Keratinocyte (primary cell): ENCODE results near the gene SHISA8. TPM values are rescaled to one million over a fixed set of nuclear protein-coding genes. Genes with fewer than 3 reads are reported as not detected.

ENCODE experiments used
- DNase-seq: peaks from one replicate; pipeline ENCODE4 v3.0.0-alpha.2; 2011; ENCODE audit warnings: low read depth, missing footprints, low spot score
- FAIRE-seq: peaks from 2 replicates; lab custom pipeline; 2011; peaks lifted over from hg19 to GRCh38; lab: Jason Lieb, UNC
- H2AFZ ChIP-seq: 2 replicates; pipeline ENCODE4 v1.6.0; 2012; ENCODE audit warnings: low read length, control low read depth, inconsistent platforms; ENCODE audit not compliant: control insufficient read depth
- H3K27ac ChIP-seq: 2 replicates; pipeline ENCODE4 v1.5.1; 2011; ENCODE audit warnings: low read length; ENCODE audit not compliant: control insufficient read depth, insufficient read depth
- H3K27me3 ChIP-seq: 3 replicates; pipeline ENCODE4 v1.6.0; 2011; ENCODE audit warnings: low read length; ENCODE audit not compliant: control insufficient read depth, insufficient read depth; ENCODE audit errors: extremely low read depth
- H3K36me3 ChIP-seq, 2 experiments: 2 replicates in 1 of 2; 3 replicates in 1 of 2; pipeline ENCODE4 v1.5.1; 2011; ENCODE audit warnings: low read length in 2 of 2, mild to moderate bottlenecking in 1 of 2; ENCODE audit not compliant: control insufficient read depth in 2 of 2, insufficient read depth in 2 of 2; ENCODE audit errors: extremely low read depth in 1 of 2
- H3K4me1 ChIP-seq: 3 replicates; pipeline ENCODE4 v1.5.1; 2011; ENCODE audit warnings: low read length; ENCODE audit not compliant: control insufficient read depth, insufficient read depth; ENCODE audit errors: extremely low read depth
- H3K4me2 ChIP-seq: 3 replicates; pipeline ENCODE4 v1.6.0; 2011; ENCODE audit warnings: low read depth, low read length; ENCODE audit not compliant: control insufficient read depth, insufficient read depth; ENCODE audit errors: extremely low read depth
- H3K4me3 ChIP-seq, 3 experiments: fragments of 200-600 bp in 1 of 3; sonication (generic) in 1 of 3; 2 replicates in 2 of 3; 3 replicates in 1 of 3; pipeline ENCODE4 v1.5.1; 2011 to 2016; ENCODE audit warnings: low read length in 3 of 3, mild to moderate bottlenecking in 3 of 3, control low read depth in 2 of 3, inconsistent platforms in 1 of 3, low read depth in 1 of 3, mixed read lengths in 1 of 3, mixed run types in 1 of 3, moderate library complexity in 1 of 3; ENCODE audit not compliant: control insufficient read depth in 2 of 3, insufficient read depth in 2 of 3; ENCODE audit errors: extremely low read depth in 1 of 3
- H3K79me2 ChIP-seq: 2 replicates; pipeline ENCODE4 v1.6.0; 2012; ENCODE audit warnings: low read length; ENCODE audit not compliant: control insufficient read depth, insufficient read depth
- H3K9ac ChIP-seq: 3 replicates; pipeline ENCODE4 v1.6.0; 2011; ENCODE audit warnings: low read length; ENCODE audit not compliant: control insufficient read depth, insufficient read depth; ENCODE audit errors: extremely low read depth
- H3K9me1 ChIP-seq: 3 replicates; pipeline ENCODE4 v1.6.0; 2011; ENCODE audit warnings: low read length; ENCODE audit not compliant: control insufficient read depth, insufficient read depth; ENCODE audit errors: extremely low read depth
- H3K9me3 ChIP-seq: 2 replicates; pipeline ENCODE4 v1.5.1; 2012; ENCODE audit warnings: low read depth, low read length; ENCODE audit not compliant: control insufficient read depth
- H4K20me1 ChIP-seq: 3 replicates; pipeline ENCODE4 v1.6.0; 2011; ENCODE audit warnings: low read length; ENCODE audit not compliant: control insufficient read depth, insufficient read depth; ENCODE audit errors: extremely low read depth
- EZH2 ChIP-seq: IDR thresholded peaks from one replicate; pipeline ENCODE4 v1.6.1; 2012; ENCODE audit warnings: inconsistent platforms, mild to moderate bottlenecking, low read length, moderate library complexity
- dilution Hi-C: fragments of 300-500 bp; cut with MboI; formaldehyde crosslinking; loops from one replicate; pipeline ENCODE4 v1.7.0; 2020; ENCODE audit warnings: low sequenced_read_pairs; ENCODE audit not compliant: extremely low pct_ligation_motif_present
- polyA plus RNA-seq, 5 experiments: library from polyadenylated mRNA; depleted of rRNA in 3 of 5; stranded (reverse) in 3 of 5; stranded (forward) in 1 of 5; unstranded in 1 of 5; fragments of >200 nt; gene quantifications; 1 replicate in 1 of 5; 2 replicates in 3 of 5; 3 replicates in 1 of 5; pipeline versions ENCODE4 v1.2.1 to v1.2.3, GENCODE V29; 2011 to 2012; ENCODE audit warnings: missing spikeins in 2 of 5, low read depth in 1 of 5, low replicate concordance in 1 of 5
- TF ChIP-seq, protein P1 (sequence below), 3 experiments: IDR thresholded peaks in 1 of 3; conservative IDR thresholded peaks in 1 of 3; optimal IDR thresholded peaks in 1 of 3; 2 replicates in 2 of 3; 3 replicates in 1 of 3; pipeline versions ENCODE3 to v1.5.1; 2011; ENCODE audit warnings: low read length in 3 of 3, mild to moderate bottlenecking in 3 of 3, moderate library complexity in 2 of 3, control low read depth in 1 of 3, inconsistent platforms in 1 of 3; ENCODE audit not compliant: insufficient read depth in 2 of 3; ENCODE audit errors: extremely low read depth in 1 of 3

Gene SHISA8
- polyA plus RNA-seq, 1 donor (not counting 4 experiments of a cell fraction or from before 2014, with no cell fraction given): not detected

DNA sequence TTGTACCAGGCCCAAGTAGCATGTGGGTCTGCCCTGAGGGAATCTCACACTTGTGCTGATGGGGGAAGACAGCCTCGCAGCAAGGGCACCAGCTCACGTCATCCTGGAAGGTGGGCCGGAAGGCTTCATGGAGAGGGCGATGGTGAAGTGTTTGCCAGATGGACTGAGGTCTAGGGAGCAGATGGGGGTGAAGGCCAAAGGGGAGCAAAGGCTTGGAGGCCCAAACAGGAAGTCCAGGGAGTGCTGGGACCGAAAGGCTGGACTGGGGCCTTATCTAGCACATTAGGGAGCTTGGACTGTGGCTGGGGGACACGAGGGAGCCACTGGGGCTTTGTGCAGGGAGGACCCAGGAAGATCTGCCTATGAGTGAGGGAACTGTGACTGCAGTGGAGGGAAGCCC lies 12.9 kb upstream of the SHISA8 start:
- no peak for TF ChIP-seq EZH2
- TF ChIP-seq, protein P1, sequence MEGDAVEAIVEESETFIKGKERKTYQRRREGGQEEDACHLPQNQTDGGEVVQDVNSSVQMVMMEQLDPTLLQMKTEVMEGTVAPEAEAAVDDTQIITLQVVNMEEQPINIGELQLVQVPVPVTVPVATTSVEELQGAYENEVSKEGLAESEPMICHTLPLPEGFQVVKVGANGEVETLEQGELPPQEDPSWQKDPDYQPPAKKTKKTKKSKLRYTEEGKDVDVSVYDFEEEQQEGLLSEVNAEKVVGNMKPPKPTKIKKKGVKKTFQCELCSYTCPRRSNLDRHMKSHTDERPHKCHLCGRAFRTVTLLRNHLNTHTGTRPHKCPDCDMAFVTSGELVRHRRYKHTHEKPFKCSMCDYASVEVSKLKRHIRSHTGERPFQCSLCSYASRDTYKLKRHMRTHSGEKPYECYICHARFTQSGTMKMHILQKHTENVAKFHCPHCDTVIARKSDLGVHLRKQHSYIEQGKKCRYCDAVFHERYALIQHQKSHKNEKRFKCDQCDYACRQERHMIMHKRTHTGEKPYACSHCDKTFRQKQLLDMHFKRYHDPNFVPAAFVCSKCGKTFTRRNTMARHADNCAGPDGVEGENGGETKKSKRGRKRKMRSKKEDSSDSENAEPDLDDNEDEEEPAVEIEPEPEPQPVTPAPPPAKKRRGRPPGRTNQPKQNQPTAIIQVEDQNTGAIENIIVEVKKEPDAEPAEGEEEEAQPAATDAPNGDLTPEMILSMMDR (optimal IDR thresholded peaks at IDR 0.05 in 1 of 3, IDR thresholded peaks at IDR 0.05 in 1 of 3, conservative IDR thresholded peaks at IDR 0.05 in 1 of 3; ENCODE audit: extremely low read depth in 1 of 3, insufficient read depth in 2 of 3, low read length in 3 of 3): no peak
- Histone ChIP-seq H3K9ac (no peak overlapping the region), H3K27ac (no peak overlapping the region), H3K79me2 (no peaks in the 10 kb centered on the region), H3K4me3 (no peak overlapping the region), H3K27me3 (peaks cover 20% of the 10 kb centered on the region), H3K9me1 (no peaks in the 10 kb centered on the region), H3K36me3 (no peaks in the 10 kb centered on the region), H3K9me3 (no peaks in the 10 kb centered on the region), H3K4me1 (peaks cover 2% of the 10 kb centered on the region), H3K4me2 (no peak overlapping the region), H4K20me1 (no peaks in the 10 kb centered on the region), H2AFZ (no peak overlapping the region)
- dilution Hi-C loops: no loop called here
- FAIRE-seq: no peak
- DNase-seq: no peak

DNA sequence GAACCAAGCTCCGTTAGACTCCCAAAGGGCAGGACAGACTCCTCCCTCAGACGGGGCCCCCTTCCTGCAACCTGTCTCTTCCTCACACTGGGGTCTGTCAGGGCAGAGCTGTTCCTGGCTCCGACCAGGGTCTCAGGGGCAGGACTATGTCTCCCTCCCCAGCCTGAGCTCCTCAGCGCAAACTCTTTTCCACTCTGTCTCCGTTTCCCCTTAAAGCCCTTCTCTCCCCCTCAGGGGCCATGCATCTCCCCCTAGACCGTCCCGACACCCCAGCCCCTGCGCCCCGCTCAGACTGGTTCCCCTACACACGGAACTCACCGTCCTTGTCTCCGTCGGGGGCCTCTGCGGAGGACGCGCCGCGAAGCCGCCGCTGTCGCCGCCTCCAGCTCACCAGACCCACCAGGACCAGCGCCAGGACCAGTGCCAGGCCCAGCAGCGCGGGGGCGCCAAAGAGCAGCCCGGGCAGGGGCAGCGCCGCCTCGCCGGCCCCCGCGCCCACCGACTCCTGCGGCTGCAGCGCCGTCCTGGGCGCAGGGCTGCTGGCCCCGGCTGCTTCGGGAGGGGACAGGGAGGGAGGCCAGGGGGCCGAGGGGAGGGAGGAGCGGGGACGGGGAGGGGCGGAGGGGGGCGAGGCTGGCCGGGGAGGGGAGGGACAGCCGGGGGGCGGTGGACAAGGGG lies 11.0 kb upstream of the SHISA8 start:
- DNase-seq (no peak), FAIRE-seq (no peak)
- peak overlapping the region; percentile 26 to 46 (median 29) for H3K4me3 ChIP-seq
- H3K4me2 ChIP-seq: peak overlapping the region; percentile 69
- dilution Hi-C loops: no loop called here
- H3K27me3 ChIP-seq: peaks cover 22% of the 10 kb centered on the region
- no peaks in the 10 kb centered on the region for H4K20me1 ChIP-seq
- peak overlapping the region; percentile 43 for H2AFZ ChIP-seq
- H3K9me1 ChIP-seq: no peaks in the 10 kb centered on the region
- no peaks in the 10 kb centered on the region for H3K36me3 ChIP-seq
- peak overlapping the region; percentile 22 for H3K9ac ChIP-seq
- no peaks in the 10 kb centered on the region for H3K79me2 ChIP-seq
- TF ChIP-seq, protein P1 (optimal IDR thresholded peaks at IDR 0.05 in 1 of 3, IDR thresholded peaks at IDR 0.05 in 1 of 3, conservative IDR thresholded peaks at IDR 0.05 in 1 of 3; ENCODE audit: extremely low read depth in 1 of 3, insufficient read depth in 2 of 3, low read length in 3 of 3): peak in 2 of 3 experiments; percentile 81 to 83
- TF ChIP-seq EZH2: no peak
- peaks cover 2% of the 10 kb centered on the region for H3K4me1 ChIP-seq
- no peaks in the 10 kb centered on the region for H3K9me3 ChIP-seq
- no peak overlapping the region for H3K27ac ChIP-seq
